Cardiac muscle cell (in vitro differentiated cells and primary cell): Measurements from ENCODE around the gene ZDHHC24. TPM values are rescaled to one million over a fixed set of nuclear protein-coding genes. Genes with fewer than 3 reads are reported as not detected.

ENCODE experiments used
- DNase-seq, 2 donors: peaks; one replicate each; pipeline versions ENCODE4 v3.0.0 to v3.0.0-alpha.2; 2010 to 2017; ENCODE audit warnings: low read depth in 1 of 2, low spot score in 1 of 2
- H3K27ac ChIP-seq: fragments of 200-600 bp; sonication (generic); 2 replicates; pipeline ENCODE4 v1.5.1; 2016
- H3K27me3 ChIP-seq: fragments of 200-600 bp; sonication (generic); 2 replicates; pipeline ENCODE4 v1.6.0; 2016; ENCODE audit warnings: control low read depth
- H3K36me3 ChIP-seq: fragments of 200-600 bp; sonication (generic); 2 replicates; pipeline ENCODE4 v1.5.1; 2016; ENCODE audit warnings: control low read depth
- H3K4me1 ChIP-seq: fragments of 200-600 bp; sonication (generic); 2 replicates; pipeline ENCODE4 v1.8.1; 2017; ENCODE audit warnings: low read depth, mild to moderate bottlenecking, mixed run types
- H3K4me3 ChIP-seq: fragments of 200-600 bp; sonication (generic); 2 replicates; pipeline ENCODE4 v1.5.1; 2016; ENCODE audit warnings: mild to moderate bottlenecking
- H3K9me3 ChIP-seq: fragments of 200-600 bp; sonication (generic); 2 replicates; pipeline ENCODE4 v1.5.1; 2017; ENCODE audit warnings: low read depth, mild to moderate bottlenecking, control low read depth
- polyA plus RNA-seq: library from polyadenylated mRNA; unstranded; fragments of >200 nt; fragmentation: Nextera tagmentation; extraction: Ambion mirVana; gene quantifications from 2 replicates; pipeline ENCODE4 v1.2.1, GENCODE V29; 2016
- total RNA-seq: library from RNA; depleted of rRNA; stranded (reverse); fragments of >200 nt; gene quantifications from 2 replicates; pipeline ENCODE4 v1.2.3, GENCODE V29; 2016
- TF ChIP-seq, protein P1 (sequence below): IDR thresholded peaks from 2 replicates; pipeline ENCODE4 v1.5.1; 2012; ENCODE audit warnings: low read depth, mild to moderate bottlenecking, low read length

The ZDHHC24 gene
- total and polyA plus RNA-seq, 2 experiments from 2014 or later: 14.7 to 16.9 TPM

DNA sequence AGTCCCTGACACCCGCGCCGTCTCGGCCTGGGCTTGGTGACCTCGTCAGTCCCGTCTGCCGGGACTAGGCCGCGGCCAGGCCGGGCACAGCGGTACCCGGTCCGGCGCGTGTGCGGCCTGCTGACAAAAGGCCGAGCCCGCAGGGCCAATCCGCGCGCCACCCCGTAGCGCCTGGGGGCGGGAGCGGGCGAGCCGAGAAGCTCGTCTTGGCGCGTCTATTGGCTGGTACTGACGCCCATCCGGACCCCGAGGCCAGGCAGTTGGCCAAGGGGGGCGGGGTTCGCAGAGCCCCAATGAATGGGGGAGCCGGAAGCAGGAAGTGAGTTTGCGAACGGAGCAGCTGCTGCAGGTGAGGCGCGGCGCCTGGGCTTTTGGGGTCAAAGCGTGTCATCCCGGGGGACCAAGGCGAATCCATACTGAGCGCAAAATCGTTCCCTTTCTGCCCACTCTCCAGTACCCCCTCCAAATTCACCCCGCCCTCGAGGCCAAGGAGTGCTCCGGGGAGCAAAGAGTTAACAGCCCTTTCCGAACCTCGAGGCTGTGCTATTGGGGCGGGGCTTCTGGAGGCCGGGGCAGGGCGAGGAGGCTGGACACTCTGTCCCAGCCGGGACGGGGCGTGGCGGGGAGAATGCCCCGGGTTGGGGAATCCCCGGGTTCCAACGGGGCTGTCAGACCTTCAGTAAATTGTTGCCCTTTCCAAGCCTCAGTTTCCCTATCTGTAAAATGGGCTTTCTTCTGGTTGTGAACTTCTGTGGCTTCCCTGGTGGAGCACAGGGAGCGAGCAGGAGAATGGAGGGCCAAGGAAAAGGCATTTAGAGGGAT lies 65.5 kb downstream of the ZDHHC24 start, which contains the start of gene DPP3:
Gene DPP3 (plus strand): TSS at position 318 of the 822 bp plus-strand sequence. CDS start 1,767 bp downstream, outside the sequence.
- Histone ChIP-seq H3K9me3 (no peaks in the 10 kb centered on the region), H3K4me1 (no peaks in the 10 kb centered on the region), H3K27me3 (no peaks in the 10 kb centered on the region), H3K4me3 (peak within 1 kb of the TSS; percentile 60), H3K27ac (peak within 1 kb of the TSS; percentile 97), H3K36me3 (no peaks in the 10 kb centered on the region)
- TF ChIP-seq, protein P1, sequence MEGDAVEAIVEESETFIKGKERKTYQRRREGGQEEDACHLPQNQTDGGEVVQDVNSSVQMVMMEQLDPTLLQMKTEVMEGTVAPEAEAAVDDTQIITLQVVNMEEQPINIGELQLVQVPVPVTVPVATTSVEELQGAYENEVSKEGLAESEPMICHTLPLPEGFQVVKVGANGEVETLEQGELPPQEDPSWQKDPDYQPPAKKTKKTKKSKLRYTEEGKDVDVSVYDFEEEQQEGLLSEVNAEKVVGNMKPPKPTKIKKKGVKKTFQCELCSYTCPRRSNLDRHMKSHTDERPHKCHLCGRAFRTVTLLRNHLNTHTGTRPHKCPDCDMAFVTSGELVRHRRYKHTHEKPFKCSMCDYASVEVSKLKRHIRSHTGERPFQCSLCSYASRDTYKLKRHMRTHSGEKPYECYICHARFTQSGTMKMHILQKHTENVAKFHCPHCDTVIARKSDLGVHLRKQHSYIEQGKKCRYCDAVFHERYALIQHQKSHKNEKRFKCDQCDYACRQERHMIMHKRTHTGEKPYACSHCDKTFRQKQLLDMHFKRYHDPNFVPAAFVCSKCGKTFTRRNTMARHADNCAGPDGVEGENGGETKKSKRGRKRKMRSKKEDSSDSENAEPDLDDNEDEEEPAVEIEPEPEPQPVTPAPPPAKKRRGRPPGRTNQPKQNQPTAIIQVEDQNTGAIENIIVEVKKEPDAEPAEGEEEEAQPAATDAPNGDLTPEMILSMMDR: no peak
- peak; percentile 98 to 99 for DNase-seq

DNA sequence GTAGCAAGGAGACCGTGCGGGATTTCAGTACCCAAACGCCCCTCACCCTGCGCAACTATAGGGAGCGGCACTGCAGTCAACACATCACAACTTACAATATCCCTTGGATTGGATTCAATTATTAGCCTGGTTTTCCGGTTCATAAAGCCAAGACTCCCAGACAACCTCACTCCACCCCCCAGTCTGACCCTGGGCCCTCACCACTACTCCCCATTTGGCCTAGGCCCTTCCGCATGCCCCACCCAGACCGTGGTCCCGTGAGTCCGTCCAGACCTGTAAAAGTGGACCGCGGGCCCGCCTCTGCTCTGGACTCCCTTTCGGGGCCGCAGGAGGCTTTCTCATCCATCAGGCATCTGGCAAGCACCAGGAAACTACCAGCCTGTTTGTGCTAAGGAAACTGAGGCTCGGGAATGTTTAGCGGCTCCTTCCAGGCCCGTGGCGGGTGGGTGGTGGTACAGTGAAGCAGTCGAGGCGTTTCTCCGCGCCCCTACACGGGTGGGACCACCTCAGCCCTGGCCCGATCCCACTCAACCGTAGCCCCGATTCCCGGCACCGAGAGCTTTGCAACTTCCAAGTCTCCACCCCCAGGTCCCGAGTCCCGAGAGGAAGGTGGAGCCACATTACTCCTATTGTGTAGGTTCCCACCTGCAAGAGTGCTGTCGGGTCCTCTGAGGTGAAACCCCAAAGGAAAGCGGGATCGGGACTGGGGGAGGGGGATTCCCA lies 66.3 kb downstream of the ZDHHC24 start:
- Histone ChIP-seq H3K36me3 (no peaks in the 10 kb centered on the region), H3K4me1 (no peaks in the 10 kb centered on the region), H3K27ac (peak overlapping the region; percentile 97), H3K9me3 (no peaks in the 10 kb centered on the region), H3K4me3 (peak overlapping the region; percentile 60), H3K27me3 (no peaks in the 10 kb centered on the region)
- peak in 1 of 2 donors; percentile 45 for DNase-seq
- TF ChIP-seq, protein P1: no peak

DNA sequence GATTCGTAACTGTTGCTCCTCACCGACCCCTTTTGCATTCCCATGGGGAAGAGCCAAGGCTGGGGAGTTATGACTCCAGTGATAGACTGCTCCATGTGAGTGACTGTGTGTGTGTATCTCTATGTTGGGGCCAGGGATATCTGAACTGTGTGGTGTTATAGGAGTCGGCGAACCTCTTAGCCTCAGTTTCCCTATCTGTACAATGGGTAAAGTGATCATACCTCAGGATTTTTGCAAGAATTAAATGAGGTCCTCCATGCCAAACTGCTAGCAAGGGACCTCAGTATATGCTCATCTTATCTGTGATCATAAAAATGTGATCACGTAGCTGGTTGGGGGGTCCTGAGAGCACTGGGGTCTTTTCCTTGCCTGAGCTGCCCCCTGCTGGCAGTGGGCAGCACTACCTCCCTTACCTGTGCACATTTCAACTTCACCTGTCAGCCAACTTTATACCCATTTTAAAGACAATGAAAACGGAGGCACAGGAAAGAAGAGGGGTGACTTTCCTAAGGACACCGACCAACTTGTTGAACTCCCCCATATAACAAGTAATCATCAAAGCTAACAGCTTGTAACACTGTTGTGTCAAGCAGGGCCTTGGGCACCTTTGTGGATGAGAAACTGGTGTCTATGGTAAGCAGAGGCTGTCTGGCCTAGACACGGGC lies 67.0 kb downstream of the ZDHHC24 start:
- H3K4me1 ChIP-seq: no peaks in the 10 kb centered on the region
- peak overlapping the region; percentile 60 for H3K4me3 ChIP-seq
- peak overlapping the region; percentile 97 for H3K27ac ChIP-seq
- peak; percentile 21 to 24 for DNase-seq
- H3K9me3 ChIP-seq: no peaks in the 10 kb centered on the region
- peaks cover 2% of the 10 kb centered on the region for H3K36me3 ChIP-seq
- TF ChIP-seq, protein P1: peak; percentile 77
- no peaks in the 10 kb centered on the region for H3K27me3 ChIP-seq

DNA sequence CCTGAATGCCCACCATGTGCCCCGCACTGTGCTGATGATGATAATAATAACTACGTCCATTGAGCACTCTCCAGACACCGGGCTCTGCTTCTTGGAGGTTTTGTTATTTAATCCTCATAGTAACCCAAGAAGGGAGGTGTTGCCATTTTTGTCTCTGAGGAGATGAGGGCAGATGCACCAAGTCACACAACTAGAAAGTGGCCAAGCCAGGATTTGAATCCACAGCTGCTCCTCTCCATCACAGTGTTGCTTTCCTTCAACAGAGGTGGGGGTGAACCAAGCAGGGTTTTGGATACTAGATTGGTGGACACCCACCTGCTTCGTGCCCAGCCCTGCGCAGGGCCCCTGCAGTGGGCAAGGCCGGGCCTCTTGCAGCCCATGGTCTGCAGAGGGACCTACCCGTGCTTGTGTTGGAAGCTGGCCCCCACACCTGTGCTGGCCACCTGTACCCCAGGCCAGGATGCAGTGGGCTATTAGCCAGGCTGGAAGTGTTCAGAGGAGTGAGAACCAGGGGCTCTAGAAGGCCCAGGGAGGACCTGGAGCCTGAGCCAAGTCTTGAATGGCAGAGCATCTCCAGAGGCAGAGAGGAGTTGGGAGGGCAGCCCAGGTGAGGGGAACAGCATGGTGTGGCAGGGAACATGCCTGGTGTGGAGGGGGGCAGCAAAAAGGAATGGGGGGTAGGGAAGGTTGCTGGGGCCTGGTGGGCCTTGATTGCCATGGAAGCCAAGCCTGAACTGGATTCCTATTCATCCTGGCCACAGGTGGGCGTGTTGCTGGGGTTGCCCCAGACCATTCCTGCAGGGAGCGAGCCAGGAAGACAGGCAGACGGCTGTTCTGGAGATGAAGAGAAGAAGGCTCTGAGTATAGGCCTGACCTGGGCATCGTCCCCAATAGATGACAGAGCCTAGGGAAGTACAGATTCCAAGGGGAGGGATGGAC lies 68.3 kb downstream of the ZDHHC24 start:
- no peak overlapping the region for H3K27ac ChIP-seq
- TF ChIP-seq, protein P1: no peak
- no peaks in the 10 kb centered on the region for H3K9me3 ChIP-seq
- no peaks in the 10 kb centered on the region for H3K4me1 ChIP-seq
- peaks cover 12% of the 10 kb centered on the region for H3K36me3 ChIP-seq
- H3K4me3 ChIP-seq: no peak overlapping the region
- DNase-seq: no peak
- H3K27me3 ChIP-seq: no peaks in the 10 kb centered on the region

DNA sequence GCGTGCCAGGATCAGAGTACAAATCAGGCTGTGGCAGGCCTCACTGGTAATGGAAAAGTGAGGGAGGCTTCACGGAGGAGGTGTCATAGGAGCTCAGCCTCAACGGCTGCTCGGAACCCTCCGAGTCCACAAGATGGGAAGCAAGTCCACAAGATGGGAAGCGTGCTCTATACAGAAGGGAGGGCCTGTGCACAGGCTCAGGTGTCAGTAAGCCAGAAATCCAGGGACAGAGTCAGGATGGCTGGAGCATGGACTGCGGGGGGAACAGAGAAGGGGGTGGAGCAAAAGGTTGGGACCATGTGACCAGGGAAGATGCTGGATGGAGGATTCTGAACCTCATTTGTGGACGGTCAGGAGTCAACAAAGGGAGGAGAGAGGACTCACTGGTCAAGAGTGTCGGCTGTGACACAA lies 69.0 kb downstream of the ZDHHC24 start:
- H3K27me3 ChIP-seq: no peaks in the 10 kb centered on the region
- DNase-seq: no peak
- no peak overlapping the region for H3K4me3 ChIP-seq
- no peak overlapping the region for H3K27ac ChIP-seq
- peaks cover 15% of the 10 kb centered on the region for H3K36me3 ChIP-seq
- no peaks in the 10 kb centered on the region for H3K4me1 ChIP-seq
- TF ChIP-seq, protein P1: no peak
- H3K9me3 ChIP-seq: no peaks in the 10 kb centered on the region
